ENCODE measurements around the gene CELSR2.

The CELSR2 gene

DNA sequence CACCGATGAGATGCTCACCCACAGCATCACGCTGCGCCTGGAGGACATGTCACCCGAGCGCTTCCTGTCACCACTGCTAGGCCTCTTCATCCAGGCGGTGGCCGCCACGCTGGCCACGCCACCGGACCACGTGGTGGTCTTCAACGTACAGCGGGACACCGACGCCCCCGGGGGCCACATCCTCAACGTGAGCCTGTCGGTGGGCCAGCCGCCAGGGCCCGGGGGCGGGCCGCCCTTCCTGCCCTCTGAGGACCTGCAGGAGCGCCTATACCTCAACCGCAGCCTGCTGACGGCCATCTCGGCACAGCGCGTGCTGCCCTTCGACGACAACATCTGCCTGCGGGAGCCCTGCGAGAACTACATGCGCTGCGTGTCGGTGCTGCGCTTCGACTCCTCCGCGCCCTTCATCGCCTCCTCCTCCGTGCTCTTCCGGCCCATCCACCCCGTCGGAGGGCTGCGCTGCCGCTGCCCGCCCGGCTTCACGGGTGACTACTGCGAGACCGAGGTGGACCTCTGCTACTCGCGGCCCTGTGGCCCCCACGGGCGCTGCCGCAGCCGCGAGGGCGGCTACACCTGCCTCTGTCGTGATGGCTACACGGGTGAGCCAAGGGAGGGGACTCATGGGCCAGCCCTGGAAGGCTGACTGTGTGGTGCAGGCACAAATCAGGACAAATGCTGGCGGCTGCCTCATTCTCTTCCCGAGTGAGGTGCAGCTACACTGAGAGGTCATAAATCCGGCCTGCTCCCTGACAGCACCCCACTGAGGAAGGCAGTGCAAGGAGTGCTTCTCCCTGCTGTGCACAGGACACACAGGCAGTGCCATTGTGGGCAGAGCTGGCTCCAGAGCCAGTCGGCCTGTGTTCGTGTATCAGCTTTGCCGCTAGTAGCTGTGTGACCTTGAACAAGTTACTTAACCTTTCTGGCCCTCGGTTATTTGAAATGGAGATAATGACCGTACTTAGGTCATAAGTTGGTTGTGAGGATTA, 9.4 kb downstream of the CELSR2 start:
- Histone ChIP-seq H3K9me3 (no peaks in the 10 kb centered on the region), H3K27me3 (no peaks in the 10 kb centered on the region), H3K4me1 (peaks cover 23% of the 10 kb centered on the region), H3K36me3 (peaks cover 8% of the 10 kb centered on the region), H3K4me3 (ENCODE audit: low read depth, low read length) (no peak overlapping the region)
- TF ChIP-seq, protein P1, sequence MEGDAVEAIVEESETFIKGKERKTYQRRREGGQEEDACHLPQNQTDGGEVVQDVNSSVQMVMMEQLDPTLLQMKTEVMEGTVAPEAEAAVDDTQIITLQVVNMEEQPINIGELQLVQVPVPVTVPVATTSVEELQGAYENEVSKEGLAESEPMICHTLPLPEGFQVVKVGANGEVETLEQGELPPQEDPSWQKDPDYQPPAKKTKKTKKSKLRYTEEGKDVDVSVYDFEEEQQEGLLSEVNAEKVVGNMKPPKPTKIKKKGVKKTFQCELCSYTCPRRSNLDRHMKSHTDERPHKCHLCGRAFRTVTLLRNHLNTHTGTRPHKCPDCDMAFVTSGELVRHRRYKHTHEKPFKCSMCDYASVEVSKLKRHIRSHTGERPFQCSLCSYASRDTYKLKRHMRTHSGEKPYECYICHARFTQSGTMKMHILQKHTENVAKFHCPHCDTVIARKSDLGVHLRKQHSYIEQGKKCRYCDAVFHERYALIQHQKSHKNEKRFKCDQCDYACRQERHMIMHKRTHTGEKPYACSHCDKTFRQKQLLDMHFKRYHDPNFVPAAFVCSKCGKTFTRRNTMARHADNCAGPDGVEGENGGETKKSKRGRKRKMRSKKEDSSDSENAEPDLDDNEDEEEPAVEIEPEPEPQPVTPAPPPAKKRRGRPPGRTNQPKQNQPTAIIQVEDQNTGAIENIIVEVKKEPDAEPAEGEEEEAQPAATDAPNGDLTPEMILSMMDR (IDR thresholded peaks at IDR 0.05; ENCODE audit: low read depth, low read length) = no peak
- DNase-seq = no peak

- Histone ChIP-seq H3K9me3 (no peaks in the 10 kb centered on the region), H3K36me3 (peaks cover 8% of the 10 kb centered on the region), H3K4me1 (peaks cover 11% of the 10 kb centered on the region), H3K27me3 (no peaks in the 10 kb centered on the region), H3K4me3 (ENCODE audit: low read depth, low read length) (no peak overlapping the region)
- no peak for DNase-seq
- TF ChIP-seq, protein P1 (IDR thresholded peaks at IDR 0.05; ENCODE audit: low read depth, low read length) = no peak
These were observed 10.6 kb downstream of the CELSR2 start for GRCh38 chr1:109259674-109260557.

DNA sequence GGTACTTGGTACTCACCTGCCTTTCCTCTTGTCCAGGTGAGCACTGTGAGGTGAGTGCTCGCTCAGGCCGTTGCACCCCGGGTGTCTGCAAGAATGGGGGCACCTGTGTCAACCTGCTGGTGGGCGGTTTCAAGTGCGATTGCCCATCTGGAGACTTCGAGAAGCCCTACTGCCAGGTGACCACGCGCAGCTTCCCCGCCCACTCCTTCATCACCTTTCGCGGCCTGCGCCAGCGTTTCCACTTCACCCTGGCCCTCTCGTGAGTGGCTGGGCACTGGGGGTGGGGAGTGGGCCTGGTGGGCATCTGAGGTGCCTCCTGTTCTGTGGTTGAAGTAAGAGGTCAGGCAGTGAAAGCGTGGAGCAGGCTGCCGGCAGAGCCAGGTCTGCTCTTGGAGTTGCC, 11.7 kb downstream of the CELSR2 start:
- H3K9me3 ChIP-seq = no peaks in the 10 kb centered on the region
- peaks cover 5% of the 10 kb centered on the region for H3K4me1 ChIP-seq
- peaks cover 8% of the 10 kb centered on the region for H3K36me3 ChIP-seq
- H3K27me3 ChIP-seq = no peaks in the 10 kb centered on the region
- H3K4me3 ChIP-seq (ENCODE audit: low read depth, low read length) = no peak overlapping the region
- TF ChIP-seq, protein P1 (IDR thresholded peaks at IDR 0.05; ENCODE audit: low read depth, low read length) = no peak
- DNase-seq = no peak

DNA sequence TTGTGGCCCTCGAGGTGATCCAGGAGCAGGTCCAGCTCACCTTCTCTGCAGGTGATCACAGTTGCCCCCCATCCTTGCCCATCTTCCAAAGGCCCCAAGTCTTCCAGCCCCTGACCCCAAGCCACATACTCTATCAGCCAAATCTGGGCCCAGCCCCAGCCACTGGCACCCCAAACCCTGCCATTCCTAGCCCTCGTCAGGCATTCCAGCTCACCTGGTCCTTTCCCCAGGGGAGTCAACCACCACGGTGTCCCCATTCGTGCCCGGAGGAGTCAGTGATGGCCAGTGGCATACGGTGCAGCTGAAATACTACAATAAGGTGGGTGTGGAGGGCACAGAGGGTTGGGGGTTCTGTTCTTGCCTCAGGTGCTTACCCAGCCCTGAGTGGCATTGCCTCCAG, 12.2 kb downstream of the CELSR2 start:
- peaks cover 8% of the 10 kb centered on the region for H3K36me3 ChIP-seq
- no peaks in the 10 kb centered on the region for H3K27me3 ChIP-seq
- H3K9me3 ChIP-seq = no peaks in the 10 kb centered on the region
- H3K4me3 ChIP-seq (ENCODE audit: low read depth, low read length) = no peak overlapping the region
- peaks cover 5% of the 10 kb centered on the region for H3K4me1 ChIP-seq
- TF ChIP-seq, protein P1 (IDR thresholded peaks at IDR 0.05; ENCODE audit: low read depth, low read length) = no peak
- DNase-seq = no peak

- Histone ChIP-seq H3K36me3 (peaks cover 8% of the 10 kb centered on the region), H3K9me3 (no peaks in the 10 kb centered on the region), H3K27me3 (no peaks in the 10 kb centered on the region), H3K4me3 (ENCODE audit: low read depth, low read length) (no peak overlapping the region), H3K4me1 (peaks cover 5% of the 10 kb centered on the region)
- TF ChIP-seq, protein P1 (IDR thresholded peaks at IDR 0.05; ENCODE audit: low read depth, low read length) = no peak
- no peak for DNase-seq
These were observed 13.1 kb downstream of the CELSR2 start for GRCh38 chr1:109262231-109263055.
